Measurements from ENCODE around the gene INTS11. TPM values are rescaled to one million over a fixed set of nuclear protein-coding genes. Genes with fewer than 3 reads are reported as not detected.
"Not testable (repeated sequence)": the region's sequence is repeated elsewhere in the genome, so short reads cannot be mapped to it uniquely, and the experiment has no call there.

The INTS11 gene
- total and polyA plus RNA-seq, 2 of the 13 experiments (the other 11 are each of a cell fraction or from before 2014, with no cell fraction given) = 52.8 to 94.8 TPM

DNA sequence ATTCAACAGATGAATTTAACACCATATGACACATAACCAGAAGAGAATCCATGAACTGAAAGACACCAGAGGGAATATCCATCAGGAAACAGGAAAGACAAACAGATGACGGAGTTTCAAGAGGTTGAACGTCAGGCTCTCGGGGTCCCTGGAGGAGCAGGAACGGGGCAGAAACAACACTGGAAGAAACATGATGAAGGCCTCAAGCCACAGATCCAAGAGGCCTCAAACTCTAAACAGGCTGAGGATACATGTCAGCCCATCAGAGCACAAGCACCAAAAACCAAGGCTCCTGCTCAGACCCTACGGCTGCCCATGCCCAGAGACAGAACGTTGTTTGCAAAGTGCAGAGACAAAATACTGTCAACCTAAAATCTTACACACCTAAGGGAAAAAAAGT, 7.0 kb downstream of the INTS11 start:
- no peaks in the 10 kb centered on the region for H3K27me3 ChIP-seq (ENCODE audit: control insufficient read depth in 1 of 2, insufficient read depth in 2 of 2, low read length in 2 of 2)
- peaks cover 6% of the 10 kb centered on the region; the same call in 1 of the 2 replicates for H3K4me1 ChIP-seq (ENCODE audit: insufficient read depth, low read length)
- no peak overlapping the region for H3K9ac ChIP-seq (ENCODE audit: insufficient read depth, low read depth, low read length)
- in situ Hi-C loops (cut with HindIII; ENCODE audit: extremely low pct_ligation_motif_present, low pct_unique_long_range_greater_than_20kb) (no loop called here), intact Hi-C loops (cut with micrococcal nuclease; ENCODE audit: unreplicated experiment) (no loop called here)
- no peak for ATAC-seq
- H4K20me1 ChIP-seq (ENCODE audit: insufficient read depth, low read length) = peaks cover 5% of the 10 kb centered on the region; the same call in 1 of the 2 replicates
- no peak for FAIRE-seq
- 94% methylated on average over 6 of the region's 6 CpGs for WGBS (ENCODE audit: low lambda C conversion rate)
- peaks cover 19 to 58% of the 10 kb centered on the region in 2 experiments; a peak in 4 of 5 replicates for H3K36me3 ChIP-seq (replicated peaks in 1 of 2; ENCODE audit: control insufficient read depth in 1 of 2, insufficient read depth in 2 of 2, low read length in 2 of 2)
- TF ChIP-seq ZNF550 (CRISPR knock-in tag; IDR thresholded peaks at IDR 0.05; ENCODE audit: borderline replicate concordance) = no peak
- TF ChIP-seq TSC22D2 (CRISPR knock-in tag; IDR thresholded peaks at IDR 0.05; ENCODE audit: borderline replicate concordance) = no peak
- no peak for TF ChIP-seq NR3C1 (CRISPR knock-in tag; IDR thresholded peaks at IDR 0.05)
- BruUV-seq (replicated peaks) = TSS peak; percentile 51
- H3K79me2 ChIP-seq (ENCODE audit: insufficient read depth, low read length) = peaks cover 24% of the 10 kb centered on the region
- H3K4me2 ChIP-seq (ENCODE audit: low read depth, low read length) = no peak overlapping the region
- CTCF ChIA-PET (ENCODE audit: low intra/inter-chr PET ratio, low total read pairs) = no interaction called here
- no peaks in the 10 kb centered on the region for H3K9me3 ChIP-seq (ENCODE audit: low read length)
- no peak overlapping the region for H2AFZ ChIP-seq (ENCODE audit: low read length)
- no peak overlapping the region for H3K27ac ChIP-seq (ENCODE audit: extremely low read length, insufficient read depth, low read length)
- no peak overlapping the region for H3K4me3 ChIP-seq (replicated peaks in 1 of 3; ENCODE audit: insufficient read depth in 1 of 3, low read depth in 2 of 3, low read length in 3 of 3)
- POLR2A ChIA-PET = no interaction called here
- DNase-seq (ENCODE audit: low spot score) = no peak

DNA sequence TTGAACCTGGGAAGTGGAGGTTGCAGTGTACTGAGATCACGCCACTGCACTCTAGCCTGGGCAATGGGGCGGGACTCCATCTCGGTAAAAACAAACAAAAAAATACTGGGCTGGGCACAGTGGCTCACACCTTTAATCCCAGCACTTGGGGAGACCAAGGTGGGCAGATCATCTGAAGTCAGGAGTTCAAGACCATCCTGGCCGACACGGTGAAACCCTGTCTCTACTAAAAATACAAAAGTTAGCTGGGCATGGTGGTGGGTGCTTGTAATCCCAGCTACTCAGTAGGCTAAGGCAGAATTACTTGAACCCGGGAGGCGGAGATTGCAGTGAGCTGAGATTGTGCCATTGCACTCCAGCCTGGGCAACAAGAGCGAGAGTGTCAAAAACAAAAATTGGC, 8.3 kb downstream of the INTS11 start:
- H3K27ac ChIP-seq (ENCODE audit: extremely low read length, insufficient read depth, low read length); BruUV-seq (replicated peaks); in situ Hi-C loops (cut with HindIII; ENCODE audit: extremely low pct_ligation_motif_present, low pct_unique_long_range_greater_than_20kb); H3K4me1 ChIP-seq (ENCODE audit: insufficient read depth, low read length); H3K9me3 ChIP-seq (ENCODE audit: low read length); FAIRE-seq; POLR2A ChIA-PET; H2AFZ ChIP-seq (ENCODE audit: low read length); intact Hi-C loops (cut with micrococcal nuclease; ENCODE audit: unreplicated experiment); H3K27me3 ChIP-seq (ENCODE audit: control insufficient read depth in 1 of 2, insufficient read depth in 2 of 2, low read length in 2 of 2); H3K4me2 ChIP-seq (ENCODE audit: low read depth, low read length); H4K20me1 ChIP-seq (ENCODE audit: insufficient read depth, low read length); H3K9ac ChIP-seq (ENCODE audit: insufficient read depth, low read depth, low read length); ATAC-seq; CTCF ChIA-PET (ENCODE audit: low intra/inter-chr PET ratio, low total read pairs); H3K4me3 ChIP-seq (replicated peaks in 1 of 3; ENCODE audit: insufficient read depth in 1 of 3, low read depth in 2 of 3, low read length in 3 of 3); DNase-seq (ENCODE audit: low spot score): not testable (repeated sequence)
- 86% methylated on average over 8 of the region's 8 CpGs for WGBS (ENCODE audit: low lambda C conversion rate)
- H3K36me3 ChIP-seq (replicated peaks in 1 of 2; ENCODE audit: control insufficient read depth in 1 of 2, insufficient read depth in 2 of 2, low read length in 2 of 2) = peaks cover 20 to 60% of the 10 kb centered on the region in 2 experiments; a peak in 4 of 5 replicates
- H3K79me2 ChIP-seq (ENCODE audit: insufficient read depth, low read length) = peaks cover 12% of the 10 kb centered on the region
